Measurements from ENCODE around the gene KIFC3.
"Not testable (repeated sequence)": the region's sequence is repeated elsewhere in the genome, so short reads cannot be mapped to it uniquely, and the experiment has no call there.

The KIFC3 gene

DNA sequence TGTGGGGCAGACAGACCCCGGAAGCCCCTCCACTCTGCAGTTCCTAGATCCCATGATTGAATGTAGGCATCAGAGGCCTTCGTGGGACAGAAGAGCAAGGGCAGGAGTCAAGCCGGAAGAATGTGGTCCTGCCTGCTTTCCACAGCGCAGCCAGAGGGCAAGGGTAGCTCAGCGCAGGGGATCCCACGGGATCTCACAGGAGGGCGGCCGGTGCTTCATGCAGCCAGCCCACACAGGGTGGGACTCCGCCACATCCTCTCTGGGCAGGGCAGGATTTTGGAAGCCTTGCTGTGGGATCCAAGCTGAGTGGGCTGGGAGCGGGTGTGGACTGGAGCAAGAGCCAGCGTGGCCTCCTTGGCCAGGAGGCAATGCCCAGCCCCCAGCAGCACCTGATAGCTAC lies 53.7 kb downstream of the KIFC3 start:
- no peak for DNase-seq (ENCODE audit: extremely low read depth, low read depth)
- TF ChIP-seq, protein P1, sequence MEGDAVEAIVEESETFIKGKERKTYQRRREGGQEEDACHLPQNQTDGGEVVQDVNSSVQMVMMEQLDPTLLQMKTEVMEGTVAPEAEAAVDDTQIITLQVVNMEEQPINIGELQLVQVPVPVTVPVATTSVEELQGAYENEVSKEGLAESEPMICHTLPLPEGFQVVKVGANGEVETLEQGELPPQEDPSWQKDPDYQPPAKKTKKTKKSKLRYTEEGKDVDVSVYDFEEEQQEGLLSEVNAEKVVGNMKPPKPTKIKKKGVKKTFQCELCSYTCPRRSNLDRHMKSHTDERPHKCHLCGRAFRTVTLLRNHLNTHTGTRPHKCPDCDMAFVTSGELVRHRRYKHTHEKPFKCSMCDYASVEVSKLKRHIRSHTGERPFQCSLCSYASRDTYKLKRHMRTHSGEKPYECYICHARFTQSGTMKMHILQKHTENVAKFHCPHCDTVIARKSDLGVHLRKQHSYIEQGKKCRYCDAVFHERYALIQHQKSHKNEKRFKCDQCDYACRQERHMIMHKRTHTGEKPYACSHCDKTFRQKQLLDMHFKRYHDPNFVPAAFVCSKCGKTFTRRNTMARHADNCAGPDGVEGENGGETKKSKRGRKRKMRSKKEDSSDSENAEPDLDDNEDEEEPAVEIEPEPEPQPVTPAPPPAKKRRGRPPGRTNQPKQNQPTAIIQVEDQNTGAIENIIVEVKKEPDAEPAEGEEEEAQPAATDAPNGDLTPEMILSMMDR (IDR thresholded peaks at IDR 0.05; ENCODE audit: low read depth, low read length): no peak

DNA sequence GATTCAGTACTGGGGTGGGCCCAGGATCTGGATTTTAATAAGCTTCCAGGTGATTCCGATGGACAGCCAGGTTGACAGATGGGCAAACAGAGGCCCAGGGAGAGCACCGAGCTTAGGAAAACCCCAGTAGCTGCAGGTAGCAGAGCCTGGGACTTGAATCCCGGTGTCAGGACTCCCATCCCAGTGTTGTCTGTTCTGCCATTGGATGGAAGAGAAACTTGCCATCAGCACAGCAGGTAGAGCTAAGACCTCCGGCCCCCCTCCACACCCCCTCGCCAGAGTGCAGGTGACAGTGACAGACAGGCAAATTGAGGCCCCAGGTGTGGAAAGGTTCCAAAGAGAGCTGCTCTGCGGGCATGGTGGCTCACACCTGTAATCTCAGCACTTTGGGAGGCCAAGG lies 54.3 kb downstream of the KIFC3 start:
- TF ChIP-seq, protein P1 (IDR thresholded peaks at IDR 0.05; ENCODE audit: low read depth, low read length): no peak
- no peak for DNase-seq (ENCODE audit: extremely low read depth, low read depth)

- TF ChIP-seq, protein P1 (IDR thresholded peaks at IDR 0.05; ENCODE audit: low read depth, low read length): no peak
- no peak for DNase-seq (ENCODE audit: extremely low read depth, low read depth)
Measured at GRCh38 chr16:57747496-57747895, 54.8 kb downstream of the KIFC3 start.

DNA sequence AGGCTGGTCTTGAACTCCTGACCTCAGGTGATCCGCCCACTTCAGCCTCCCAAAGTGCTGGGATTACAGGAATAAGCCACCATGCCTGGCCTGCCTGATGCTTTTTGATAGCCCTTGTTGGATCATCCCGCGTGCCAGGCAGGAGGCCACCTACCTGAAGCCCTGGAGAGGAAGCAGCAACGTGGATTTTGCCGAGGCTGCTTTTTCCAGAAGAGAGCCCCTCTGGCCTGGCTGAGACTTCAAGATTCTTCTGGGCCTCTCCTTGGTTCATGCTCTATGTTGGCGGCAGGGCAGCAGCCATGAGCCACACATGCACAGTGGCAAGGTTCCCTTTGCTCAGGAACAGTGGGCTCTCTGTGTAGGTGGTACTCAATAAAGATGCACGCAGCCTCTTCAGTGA lies 55.2 kb downstream of the KIFC3 start:
- TF ChIP-seq, protein P1 (IDR thresholded peaks at IDR 0.05; ENCODE audit: low read depth, low read length): no peak
- no peak for DNase-seq (ENCODE audit: extremely low read depth, low read depth)

DNA sequence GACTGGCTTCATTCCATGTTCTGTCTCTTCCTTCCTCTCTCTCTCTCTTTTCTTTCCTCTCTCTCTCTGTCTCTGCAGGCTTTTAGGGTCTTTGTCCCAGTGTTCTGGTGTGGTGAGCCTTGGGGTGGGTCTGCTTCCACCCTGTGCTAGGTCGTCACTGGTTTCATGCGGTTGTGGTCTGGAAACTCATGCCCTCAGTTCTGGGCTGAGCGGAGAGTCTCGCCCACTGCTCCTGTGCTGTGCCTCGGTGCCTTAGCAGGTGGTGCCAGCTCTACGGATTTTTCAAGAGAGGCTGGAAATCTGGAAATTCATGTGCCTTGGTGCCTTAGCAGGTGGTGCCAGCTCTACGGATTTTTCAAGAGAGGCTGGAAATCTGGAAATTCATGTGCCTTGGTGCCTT lies 56.0 kb downstream of the KIFC3 start:
- DNase-seq (ENCODE audit: extremely low read depth, low read depth): not testable (repeated sequence)

DNA sequence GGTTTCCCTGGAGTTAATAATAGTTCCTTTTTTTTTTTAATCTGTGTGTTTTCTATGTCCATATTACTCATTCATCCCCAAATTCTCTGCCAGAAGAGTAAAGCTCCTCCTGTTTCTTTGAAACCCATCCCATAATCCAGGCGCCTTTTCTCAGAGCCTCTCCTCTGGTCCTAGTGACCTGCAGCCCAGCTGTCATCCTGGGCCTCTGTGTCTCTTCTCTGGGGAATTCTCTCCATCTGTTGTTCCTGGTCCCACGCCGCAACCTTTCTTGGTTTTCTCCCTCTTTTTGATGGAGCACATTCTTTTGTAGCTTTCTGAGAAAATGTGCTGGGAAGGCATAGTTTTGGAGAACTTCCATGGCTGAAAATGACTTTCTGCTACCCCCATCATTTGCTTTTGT lies 56.5 kb downstream of the KIFC3 start:
- no peak for DNase-seq (ENCODE audit: extremely low read depth, low read depth)
- TF ChIP-seq, protein P1 (IDR thresholded peaks at IDR 0.05; ENCODE audit: low read depth, low read length): no peak

DNA sequence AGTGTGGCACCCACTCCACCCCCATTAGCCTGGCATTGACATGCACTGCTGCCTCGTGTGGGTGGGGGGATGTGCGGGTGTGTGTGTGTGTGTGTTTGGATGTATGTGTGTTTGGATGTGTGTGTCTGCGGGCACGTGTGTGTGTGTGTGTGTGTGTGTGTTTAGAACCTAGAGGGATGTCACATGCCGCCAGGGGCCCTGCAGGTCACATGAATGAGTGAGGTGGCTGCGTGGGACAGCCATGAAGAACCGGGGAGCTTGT lies 57.7 kb downstream of the KIFC3 start:
- no peak for DNase-seq (ENCODE audit: extremely low read depth, low read depth)
- TF ChIP-seq, protein P1 (IDR thresholded peaks at IDR 0.05; ENCODE audit: low read depth, low read length): no peak

DNA sequence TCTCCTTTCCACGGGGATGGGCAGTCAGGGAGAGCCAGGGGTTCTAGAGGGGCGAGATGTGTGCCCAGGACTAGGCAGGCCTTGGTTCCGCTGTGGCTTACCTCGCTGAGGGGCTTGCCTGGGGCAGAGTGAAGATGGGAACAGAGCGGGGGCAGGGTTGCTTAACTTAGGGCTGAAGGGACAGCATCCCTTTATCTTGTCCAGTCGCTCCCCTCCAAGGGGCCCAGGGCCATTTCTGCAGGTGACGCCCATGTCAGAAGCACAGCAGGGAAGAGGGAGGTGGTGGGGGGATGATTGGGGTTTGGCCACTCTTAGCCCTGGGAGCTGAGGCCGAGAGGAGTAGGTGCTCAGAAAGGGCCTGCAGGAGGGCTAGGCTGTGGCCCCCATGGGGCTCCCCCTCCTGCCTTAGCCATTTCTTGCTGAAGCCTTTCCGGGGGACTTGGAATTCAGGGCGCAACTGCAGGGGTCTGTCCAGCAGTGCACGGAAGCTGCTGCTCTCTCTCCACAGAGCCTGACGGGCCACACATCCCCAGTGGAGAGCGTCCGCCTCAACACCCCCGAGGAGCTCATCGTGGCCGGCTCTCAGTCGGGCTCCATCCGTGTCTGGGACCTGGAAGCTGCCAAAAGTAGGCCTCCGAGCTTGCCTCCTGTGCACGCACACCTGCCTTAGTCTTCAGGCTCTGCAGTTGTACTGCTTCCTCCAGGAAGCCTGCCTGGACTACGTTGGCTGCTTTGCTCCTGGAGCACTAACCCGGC lies 58.2 kb downstream of the KIFC3 start:
- TF ChIP-seq, protein P1 (IDR thresholded peaks at IDR 0.05; ENCODE audit: low read depth, low read length): no peak
- no peak for DNase-seq (ENCODE audit: extremely low read depth, low read depth)

Measured in AG09319 (cell line).